HFFc6 (cell line): ENCODE data around the gene ASB6. TPM values are rescaled to one million over a fixed set of nuclear protein-coding genes. Genes with fewer than 3 reads are reported as not detected.

Experiments
- DNase-seq: peaks from one replicate; pipeline ENCODE4 v3.0.0-alpha.2; 2018
- H3K27ac Mint-ChIP-seq: 2 replicates; pipeline ENCODE4 v1.8.0; 2020; ENCODE audit warnings: mild to moderate bottlenecking, mixed read lengths
- H3K27me3 Mint-ChIP-seq: 2 replicates; pipeline ENCODE4 v1.8.0; 2021; ENCODE audit warnings: mild to moderate bottlenecking, moderate library complexity, mixed read lengths; ENCODE audit not compliant: insufficient read depth
- H3K36me3 Mint-ChIP-seq: 2 replicates; pipeline ENCODE4 v1.8.0; 2021; ENCODE audit warnings: low read depth, mixed read lengths
- H3K4me1 Mint-ChIP-seq: 2 replicates; pipeline ENCODE4 v1.8.0; 2020; ENCODE audit warnings: low read depth, mixed read lengths
- H3K4me3 Mint-ChIP-seq: 2 replicates; pipeline ENCODE4 v1.8.0; 2020; ENCODE audit warnings: mild to moderate bottlenecking, moderate library complexity, mixed read lengths
- H3K9me3 Mint-ChIP-seq: 2 replicates; pipeline ENCODE4 v1.8.0; 2020; ENCODE audit warnings: mild to moderate bottlenecking, mixed read lengths
- CTCF ChIP-seq: fragments of 200-600 bp; sonication (generic); IDR thresholded peaks from 2 replicates; pipeline ENCODE4 v1.5.0; 2021; ENCODE audit warnings: antibody characterized with exemption, mild to moderate bottlenecking
- total RNA-seq, 6 experiments: library from RNA; stranded (reverse); fragmentation: NEBNext Ultra II Directional; extraction: Animal tissue kit (Norgen Biotek cat#: 25700); gene quantifications; 2 replicates in 1 of 6; 3 replicates in 5 of 6; pipeline ENCODE4 v1.2.3, GENCODE V29; 2021

ASB6 gene
- total RNA-seq, 6 experiments from 2014 or later: 28.9 to 33.1 (median 30.6) TPM

- Mint-ChIP-seq H3K4me1 (peaks cover 6% of the 10 kb centered on the region), H3K27ac (no peak overlapping the region), H3K36me3 (peaks cover 4% of the 10 kb centered on the region; the same call in 1 of the 2 replicates), H3K4me3 (no peak overlapping the region), H3K27me3 (peaks cover 1% of the 10 kb centered on the region; the same call in 1 of the 2 replicates), H3K9me3 (no peaks in the 10 kb centered on the region)
- DNase-seq: no peak
- TF ChIP-seq CTCF: no peak
These were observed 6.8 kb upstream of the ASB6 start for GRCh38 chr9:129648764-129649115.

GRCh38 chr9:129648092-129648763, 6.3 kb upstream of the ASB6 start:
- TF ChIP-seq CTCF: no peak
- H3K4me3 Mint-ChIP-seq: no peak overlapping the region
- no peak for DNase-seq
- H3K9me3 Mint-ChIP-seq: no peaks in the 10 kb centered on the region
- peaks cover 4% of the 10 kb centered on the region; the same call in 1 of the 2 replicates for H3K36me3 Mint-ChIP-seq
- H3K27me3 Mint-ChIP-seq: no peaks in the 10 kb centered on the region
- H3K4me1 Mint-ChIP-seq: peaks cover 6% of the 10 kb centered on the region
- H3K27ac Mint-ChIP-seq: no peak overlapping the region

GRCh38 chr9:129647635-129648034, 5.7 kb upstream of the ASB6 start:
- Mint-ChIP-seq H3K9me3 (no peaks in the 10 kb centered on the region), H3K27me3 (no peaks in the 10 kb centered on the region), H3K4me3 (no peak overlapping the region), H3K36me3 (peaks cover 4% of the 10 kb centered on the region; the same call in 1 of the 2 replicates), H3K27ac (no peak overlapping the region), H3K4me1 (peaks cover 6% of the 10 kb centered on the region)
- no peak for DNase-seq
- TF ChIP-seq CTCF: no peak

DNA sequence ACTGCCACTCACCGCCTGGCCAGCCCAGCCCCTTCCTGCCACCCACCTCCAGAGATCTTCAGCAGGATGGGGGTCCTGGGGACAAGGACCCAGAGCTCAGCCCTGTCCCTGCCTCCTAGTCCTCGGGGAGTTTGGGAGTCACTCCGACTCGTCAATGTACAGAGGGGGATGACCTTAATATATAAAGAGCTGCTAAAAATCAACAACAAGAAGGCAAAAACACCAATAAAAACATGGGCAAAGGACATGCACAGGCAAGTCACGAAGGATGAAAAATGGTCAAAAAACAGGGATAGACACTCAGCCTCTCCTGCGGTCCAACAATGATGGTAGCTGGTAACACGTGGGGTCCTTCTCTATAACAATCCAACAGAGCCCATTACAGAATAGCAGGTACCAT, 4.7 kb upstream of the ASB6 start:
- TF ChIP-seq CTCF: no peak
- Mint-ChIP-seq H3K36me3 (peaks cover 4% of the 10 kb centered on the region; the same call in 1 of the 2 replicates), H3K4me3 (no peak overlapping the region), H3K27me3 (no peaks in the 10 kb centered on the region), H3K9me3 (no peaks in the 10 kb centered on the region), H3K27ac (no peak overlapping the region), H3K4me1 (peaks cover 6% of the 10 kb centered on the region)
- DNase-seq: no peak

- DNase-seq: no peak
- Mint-ChIP-seq H3K27ac (no peak overlapping the region), H3K36me3 (peaks cover 5% of the 10 kb centered on the region; the same call in 1 of the 2 replicates), H3K4me1 (peaks cover 8% of the 10 kb centered on the region), H3K4me3 (no peak overlapping the region), H3K9me3 (no peaks in the 10 kb centered on the region), H3K27me3 (no peaks in the 10 kb centered on the region)
- no peak for TF ChIP-seq CTCF
These were observed 4.3 kb upstream of the ASB6 start for GRCh38 chr9:129646252-129646651.
